ENCODE measurements around the gene CTSA. TPM values are rescaled to one million over a fixed set of nuclear protein-coding genes. Genes with fewer than 3 reads are reported as not detected.

Gene CTSA
- total RNA-seq, 1 experiment from 2014 or later, result 282 TPM

DNA sequence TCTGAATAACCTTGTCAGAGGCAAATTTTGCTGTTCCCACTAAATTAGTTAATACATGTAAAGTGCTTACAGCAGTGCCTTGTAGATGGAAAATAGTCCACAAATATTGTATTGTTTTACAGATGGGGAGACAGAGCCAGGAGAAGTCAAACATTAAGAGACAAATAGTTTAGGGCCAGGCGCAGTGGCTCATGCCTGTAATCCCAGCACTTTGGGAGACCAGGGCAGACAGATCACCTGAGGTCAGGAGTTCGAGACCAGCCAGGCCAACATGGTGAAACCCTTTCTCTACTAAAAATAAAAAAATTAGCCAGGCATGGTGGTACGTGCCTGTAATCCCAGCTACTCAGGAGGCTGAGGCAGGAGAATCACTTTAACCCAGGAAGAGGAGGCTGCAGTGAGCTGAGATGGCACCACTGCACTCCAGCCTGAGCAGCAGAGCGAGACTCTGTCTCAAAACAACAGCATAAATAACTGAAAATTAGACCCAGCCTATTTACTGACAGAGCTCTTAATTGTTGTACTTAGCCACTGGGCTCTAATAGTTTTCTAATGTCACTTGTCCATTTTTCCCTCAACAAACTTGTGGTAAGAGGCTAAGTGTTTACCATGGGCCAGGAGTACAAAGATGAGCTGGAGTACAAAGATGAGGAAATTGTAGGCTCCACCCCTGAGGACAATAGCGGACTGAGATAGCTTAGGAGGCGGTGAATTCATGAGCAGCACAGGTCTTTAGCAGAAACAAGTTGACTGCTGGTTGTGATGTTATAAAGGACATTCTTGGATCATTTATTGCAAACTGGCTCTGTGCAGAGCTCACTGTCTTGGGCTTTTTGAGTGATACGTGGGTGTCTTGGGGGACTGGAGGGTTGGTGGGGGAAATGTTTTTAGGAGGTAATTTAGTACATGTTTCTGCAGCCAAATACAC, 27.3 kb upstream of the CTSA start:
- Histone ChIP-seq H3K9me3 (no peaks in the 10 kb centered on the region), H3K27me3 (replicated peaks; ENCODE audit: control insufficient read depth, insufficient read depth, low read length) (no peaks in the 10 kb centered on the region), H3K36me3 (ENCODE audit: control insufficient read depth, insufficient read depth, low read length) (no peaks in the 10 kb centered on the region), H3K4me1 (peaks cover 20% of the 10 kb centered on the region), H3K4me3 (ENCODE audit: low read depth, low read length) (no peak overlapping the region)
- intact Hi-C loops (cut with micrococcal nuclease; ENCODE audit: unreplicated experiment), result no loop called here
- Mint-ChIP-seq H3K36me3 (ENCODE audit: insufficient read depth, unreplicated experiment) (peaks cover 6% of the 10 kb centered on the region), H3K27me3 (ENCODE audit: insufficient read depth, unreplicated experiment) (no peaks in the 10 kb centered on the region), H3K27ac (ENCODE audit: unreplicated experiment) (no peak overlapping the region), H3K9me3 (ENCODE audit: unreplicated experiment) (no peaks in the 10 kb centered on the region), H3K4me1 (ENCODE audit: low read depth, unreplicated experiment) (peaks cover 24% of the 10 kb centered on the region), H3K4me3 (ENCODE audit: unreplicated experiment) (no peak overlapping the region)
- no peak for DNase-seq
- CTCF ChIA-PET, result interaction anchor here (0.9 kb wide), 2 partner anchors 26 to 70 kb away, joined by 3 read pairs; no protein-coding TSS in a partner anchor
- BruUV-seq (replicated peaks), result no TSS peak
- POLR2A ChIA-PET, result interaction anchor here (0.7 to 1.6 kb wide), 3 partner anchors 17 to 71 kb away, joined by 5 to 6 read pairs (median 5); partner anchors contain the start of gene ZSWIM1
- TF ChIP-seq, protein P1, sequence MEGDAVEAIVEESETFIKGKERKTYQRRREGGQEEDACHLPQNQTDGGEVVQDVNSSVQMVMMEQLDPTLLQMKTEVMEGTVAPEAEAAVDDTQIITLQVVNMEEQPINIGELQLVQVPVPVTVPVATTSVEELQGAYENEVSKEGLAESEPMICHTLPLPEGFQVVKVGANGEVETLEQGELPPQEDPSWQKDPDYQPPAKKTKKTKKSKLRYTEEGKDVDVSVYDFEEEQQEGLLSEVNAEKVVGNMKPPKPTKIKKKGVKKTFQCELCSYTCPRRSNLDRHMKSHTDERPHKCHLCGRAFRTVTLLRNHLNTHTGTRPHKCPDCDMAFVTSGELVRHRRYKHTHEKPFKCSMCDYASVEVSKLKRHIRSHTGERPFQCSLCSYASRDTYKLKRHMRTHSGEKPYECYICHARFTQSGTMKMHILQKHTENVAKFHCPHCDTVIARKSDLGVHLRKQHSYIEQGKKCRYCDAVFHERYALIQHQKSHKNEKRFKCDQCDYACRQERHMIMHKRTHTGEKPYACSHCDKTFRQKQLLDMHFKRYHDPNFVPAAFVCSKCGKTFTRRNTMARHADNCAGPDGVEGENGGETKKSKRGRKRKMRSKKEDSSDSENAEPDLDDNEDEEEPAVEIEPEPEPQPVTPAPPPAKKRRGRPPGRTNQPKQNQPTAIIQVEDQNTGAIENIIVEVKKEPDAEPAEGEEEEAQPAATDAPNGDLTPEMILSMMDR (IDR thresholded peaks at IDR 0.05; ENCODE audit: insufficient read depth in 1 of 2, low read depth in 1 of 2, low read length in 1 of 2, severe bottlenecking in 1 of 2, unreplicated experiment in 1 of 2), result no peak

GRCh38 chr20:45866454-45866853, 24.7 kb upstream of the CTSA start:
- no peak overlapping the region for H3K4me3 Mint-ChIP-seq (ENCODE audit: unreplicated experiment)
- no peaks in the 10 kb centered on the region for H3K27me3 ChIP-seq (replicated peaks; ENCODE audit: control insufficient read depth, insufficient read depth, low read length)
- ChIA-PET CTCF (no interaction called here), POLR2A (no interaction called here)
- TF ChIP-seq, protein P1 (IDR thresholded peaks at IDR 0.05; ENCODE audit: insufficient read depth in 1 of 2, low read depth in 1 of 2, low read length in 1 of 2, severe bottlenecking in 1 of 2, unreplicated experiment in 1 of 2), result no peak
- no peak overlapping the region for H3K4me3 ChIP-seq (ENCODE audit: low read depth, low read length)
- BruUV-seq (replicated peaks), result no TSS peak
- H3K36me3 ChIP-seq (ENCODE audit: control insufficient read depth, insufficient read depth, low read length), result no peaks in the 10 kb centered on the region
- no peak for DNase-seq
- H3K27ac Mint-ChIP-seq (ENCODE audit: unreplicated experiment), result no peak overlapping the region
- no peaks in the 10 kb centered on the region for H3K27me3 Mint-ChIP-seq (ENCODE audit: insufficient read depth, unreplicated experiment)
- intact Hi-C loops (cut with micrococcal nuclease; ENCODE audit: unreplicated experiment), result no loop called here
- peaks cover 6% of the 10 kb centered on the region for H3K36me3 Mint-ChIP-seq (ENCODE audit: insufficient read depth, unreplicated experiment)
- peaks cover 13% of the 10 kb centered on the region for H3K4me1 Mint-ChIP-seq (ENCODE audit: low read depth, unreplicated experiment)
- H3K9me3 Mint-ChIP-seq (ENCODE audit: unreplicated experiment), result no peaks in the 10 kb centered on the region
- H3K9me3 ChIP-seq, result no peaks in the 10 kb centered on the region
- peaks cover 17% of the 10 kb centered on the region for H3K4me1 ChIP-seq

GRCh38 chr20:45867136-45867818, 23.9 kb upstream of the CTSA start:
- Mint-ChIP-seq H3K4me3 (ENCODE audit: unreplicated experiment) (no peak overlapping the region), H3K27me3 (ENCODE audit: insufficient read depth, unreplicated experiment) (no peaks in the 10 kb centered on the region), H3K4me1 (ENCODE audit: low read depth, unreplicated experiment) (peaks cover 14% of the 10 kb centered on the region), H3K27ac (ENCODE audit: unreplicated experiment) (no peak overlapping the region), H3K36me3 (ENCODE audit: insufficient read depth, unreplicated experiment) (peaks cover 6% of the 10 kb centered on the region), H3K9me3 (ENCODE audit: unreplicated experiment) (no peaks in the 10 kb centered on the region)
- no peaks in the 10 kb centered on the region for H3K9me3 ChIP-seq
- no peak for DNase-seq
- H3K27me3 ChIP-seq (replicated peaks; ENCODE audit: control insufficient read depth, insufficient read depth, low read length), result no peaks in the 10 kb centered on the region
- no TSS peak for BruUV-seq (replicated peaks)
- peaks cover 16% of the 10 kb centered on the region for H3K4me1 ChIP-seq
- H3K4me3 ChIP-seq (ENCODE audit: low read depth, low read length), result no peak overlapping the region
- intact Hi-C loops (cut with micrococcal nuclease; ENCODE audit: unreplicated experiment), result no loop called here
- H3K36me3 ChIP-seq (ENCODE audit: control insufficient read depth, insufficient read depth, low read length), result no peaks in the 10 kb centered on the region
- POLR2A ChIA-PET, result interaction anchor here (0.6 kb wide), 1 partner anchor 68 kb away, joined by 12 read pairs; no protein-coding TSS in a partner anchor
- TF ChIP-seq, protein P1 (IDR thresholded peaks at IDR 0.05; ENCODE audit: insufficient read depth in 1 of 2, low read depth in 1 of 2, low read length in 1 of 2, severe bottlenecking in 1 of 2, unreplicated experiment in 1 of 2), result no peak
- CTCF ChIA-PET, result no interaction called here

Measured in Caco-2 (cell line).